Activated CD8-positive, alpha-beta memory T cell treated with anti-CD3 and anti-CD28 coated beads for 24 hours (primary cell): ENCODE results near the gene GCG.

ENCODE experiments used
- DNase-seq: peaks from one replicate; pipeline ENCODE4 v3.0.0-alpha.2; 2020

GCG gene

DNA sequence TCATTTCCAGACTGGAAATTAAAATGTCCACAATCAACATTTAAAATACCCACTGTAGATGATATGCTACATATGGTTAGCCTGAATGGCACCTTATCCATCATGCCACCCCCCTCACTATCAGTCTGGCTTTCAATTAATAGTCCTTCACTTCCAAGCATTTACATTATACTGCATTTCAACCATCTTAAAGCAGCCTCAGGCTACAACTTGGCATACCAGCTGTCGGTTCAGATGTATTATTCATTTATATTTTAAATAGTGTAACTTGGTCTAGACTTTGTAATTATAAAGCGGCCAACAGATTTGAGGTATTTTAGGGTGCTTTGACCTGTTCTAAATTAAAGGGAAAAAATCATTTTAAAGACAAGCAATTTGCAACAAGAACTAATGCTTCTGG is 2.6 kb downstream of the GCG start:
- no peak for DNase-seq

DNA sequence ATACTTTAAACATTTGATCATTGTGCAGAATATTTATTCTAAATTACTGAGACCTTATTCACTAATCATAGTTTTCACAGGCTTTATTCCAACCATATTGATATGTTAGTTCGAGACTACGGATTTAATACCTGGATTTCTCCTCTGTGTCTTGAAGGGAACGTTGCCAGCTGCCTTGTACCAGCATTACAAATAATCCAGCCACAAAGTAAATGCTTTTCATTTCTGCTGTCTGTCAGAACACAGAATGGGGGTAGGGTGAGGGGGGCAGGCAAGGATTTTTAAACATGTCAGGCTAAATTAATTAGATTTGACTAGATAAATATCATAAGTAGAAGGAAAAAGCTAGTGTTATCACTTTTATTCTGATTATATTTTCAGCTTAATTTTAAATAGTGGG is 3.1 kb downstream of the GCG start:
- DNase-seq: no peak

DNA sequence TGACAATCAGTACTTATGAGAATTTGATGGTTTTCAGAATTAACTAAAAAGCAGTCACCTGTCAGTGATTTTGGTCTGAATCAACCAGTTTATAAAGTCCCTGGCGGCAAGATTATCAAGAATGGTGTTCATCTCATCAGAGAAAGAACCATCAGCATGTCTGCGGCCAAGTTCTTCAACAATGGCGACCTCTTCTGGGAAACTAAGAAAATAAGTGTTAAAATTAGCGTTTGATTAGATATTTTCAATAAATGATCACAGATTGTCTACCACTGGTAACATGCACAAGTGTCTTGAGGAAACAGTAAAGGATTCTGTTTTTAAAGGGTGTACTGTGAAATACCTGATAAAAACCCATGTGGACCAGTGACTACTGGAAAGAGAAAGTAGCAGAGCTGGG is 8.1 kb downstream of the GCG start:
- DNase-seq: no peak

DNA sequence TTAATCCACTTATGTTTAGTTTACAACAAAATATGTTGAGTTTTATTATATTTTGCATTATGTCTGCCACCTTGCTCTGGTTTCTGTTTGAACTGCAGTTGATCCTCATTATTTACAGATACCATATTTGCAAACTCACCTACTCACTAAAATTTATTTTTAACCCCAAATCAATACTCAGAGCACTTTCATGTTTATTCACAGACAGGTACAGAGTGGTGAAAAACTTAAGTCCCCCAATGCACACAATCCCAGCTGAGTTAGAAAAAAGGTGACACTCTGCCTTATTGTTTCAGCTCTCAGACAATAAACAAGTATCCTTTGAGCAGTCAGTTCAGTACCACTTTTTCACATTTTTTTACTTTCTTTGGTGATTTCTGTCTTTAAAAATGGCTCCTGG is 13.7 kb downstream of the GCG start:
- DNase-seq: no peak

DNA sequence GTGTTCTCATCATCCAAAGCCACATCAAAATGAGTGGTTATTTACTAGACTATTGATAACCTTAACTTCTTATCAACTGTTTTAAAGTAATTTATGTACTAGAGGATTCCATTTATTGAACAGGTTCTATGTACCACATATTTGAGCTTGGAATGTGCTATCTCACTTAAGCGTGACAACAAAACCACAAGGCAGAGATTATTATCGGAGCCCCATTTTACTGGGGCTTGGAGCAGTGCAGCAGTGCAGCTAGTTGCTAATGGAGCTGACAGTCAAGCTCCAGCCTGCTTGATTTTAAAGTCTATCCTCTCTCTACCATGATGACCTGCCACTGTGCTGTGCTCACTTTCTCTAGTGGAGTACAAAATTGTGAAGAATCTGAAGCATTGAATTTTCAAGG is 24.6 kb downstream of the GCG start:
- DNase-seq: no peak

DNA sequence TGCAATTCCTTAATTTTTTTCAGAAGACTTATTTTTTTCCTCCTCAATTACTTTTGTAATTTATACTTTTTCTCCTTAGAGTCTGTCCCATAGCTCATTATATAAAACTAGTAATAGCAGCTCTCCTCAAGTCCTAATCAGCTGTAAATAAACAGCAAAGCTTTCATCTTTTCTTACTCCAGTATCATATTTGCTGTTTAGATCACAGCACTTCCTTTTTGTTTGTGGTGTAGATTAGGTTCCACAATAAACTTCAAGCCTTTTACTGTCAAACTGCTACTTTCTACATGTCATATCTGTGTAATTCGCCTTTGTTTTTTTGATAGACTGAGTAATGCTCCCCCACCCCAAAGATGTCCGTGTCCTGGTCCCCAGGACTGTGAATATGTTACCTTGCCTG is 25.5 kb downstream of the GCG start:
- DNase-seq: no peak

DNA sequence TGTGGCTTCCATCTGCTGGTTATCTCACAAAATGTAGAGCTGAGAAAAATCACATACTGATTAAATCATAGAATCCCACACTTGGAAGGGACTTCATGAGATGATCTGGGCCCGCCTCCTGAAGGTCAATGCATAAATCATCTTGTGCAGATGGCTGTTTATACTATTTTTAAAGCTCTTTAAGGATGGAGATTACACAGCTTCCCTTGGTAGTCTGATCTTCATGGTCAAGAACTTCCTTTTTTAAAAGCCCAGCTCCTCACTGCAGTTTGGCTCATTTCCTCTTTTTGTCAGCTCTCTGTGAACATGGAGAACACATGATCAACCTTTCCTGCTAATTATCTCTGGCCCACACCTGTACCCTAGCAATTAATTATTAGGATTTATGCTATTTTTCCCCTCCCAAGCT is 25.9 kb downstream of the GCG start:
- DNase-seq: no peak

DNA sequence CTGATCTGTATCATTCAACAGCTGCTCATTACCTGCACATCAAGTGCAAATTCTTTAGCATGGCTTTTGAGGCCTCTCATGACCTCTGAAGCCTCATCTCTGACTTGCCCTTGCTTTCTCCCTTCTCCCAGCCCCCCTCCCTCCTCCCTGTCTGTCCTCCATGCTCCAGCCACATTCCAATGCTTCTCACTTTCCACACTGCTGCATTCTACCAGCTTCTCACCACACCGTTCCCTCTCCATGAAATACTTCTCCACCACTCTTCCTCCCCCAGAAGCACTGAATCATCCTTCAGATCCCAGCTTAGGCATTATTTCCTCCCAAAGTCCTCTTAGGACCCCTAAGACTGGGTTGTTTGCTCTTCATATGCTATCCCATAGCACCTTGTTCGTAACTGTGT is 26.9 kb downstream of the GCG start:
- DNase-seq: no peak

DNA sequence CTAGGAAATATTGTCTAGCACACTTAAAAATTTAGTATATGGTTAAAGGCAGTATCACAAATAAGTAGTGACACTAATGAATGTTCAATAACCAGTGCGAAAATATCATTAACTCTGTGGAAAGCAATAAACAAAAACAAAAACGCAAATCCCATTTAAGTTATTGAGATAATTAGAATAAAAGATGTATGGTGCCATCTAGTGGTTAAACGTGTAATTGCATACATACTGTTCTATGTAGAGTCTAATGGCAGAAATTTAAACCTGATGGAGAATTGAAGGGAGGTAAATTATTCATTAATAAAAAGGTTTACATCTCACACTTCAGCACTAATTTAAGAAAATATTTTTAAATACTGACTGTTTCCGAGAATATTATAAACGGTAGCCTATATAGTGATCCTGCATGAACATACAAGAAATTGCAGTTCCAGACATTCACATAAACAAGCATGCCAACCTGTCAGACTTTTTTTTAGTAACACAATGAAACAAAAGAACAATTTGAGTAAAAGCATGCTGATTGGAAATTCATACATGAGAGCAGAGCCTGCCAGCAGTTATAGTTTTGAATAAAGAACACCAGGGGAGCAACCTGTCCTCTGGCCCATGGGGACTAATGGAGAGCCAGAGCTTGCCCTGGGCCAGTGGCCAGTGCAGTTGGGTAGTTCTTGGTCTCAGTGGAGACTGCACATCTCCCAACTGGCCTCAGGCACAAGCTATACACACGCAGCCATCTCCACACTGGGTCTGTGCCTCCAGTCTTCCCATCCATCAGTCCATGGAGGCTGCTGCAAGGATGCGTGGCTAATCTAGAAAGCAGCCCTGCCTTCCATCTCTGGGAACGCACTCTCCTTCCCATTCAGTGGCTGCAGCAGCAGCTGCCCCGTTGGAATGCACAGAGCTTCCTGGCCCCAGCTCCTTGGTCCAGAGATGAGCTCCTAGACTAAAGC is 28.0 kb downstream of the GCG start:
- DNase-seq: no peak

DNA sequence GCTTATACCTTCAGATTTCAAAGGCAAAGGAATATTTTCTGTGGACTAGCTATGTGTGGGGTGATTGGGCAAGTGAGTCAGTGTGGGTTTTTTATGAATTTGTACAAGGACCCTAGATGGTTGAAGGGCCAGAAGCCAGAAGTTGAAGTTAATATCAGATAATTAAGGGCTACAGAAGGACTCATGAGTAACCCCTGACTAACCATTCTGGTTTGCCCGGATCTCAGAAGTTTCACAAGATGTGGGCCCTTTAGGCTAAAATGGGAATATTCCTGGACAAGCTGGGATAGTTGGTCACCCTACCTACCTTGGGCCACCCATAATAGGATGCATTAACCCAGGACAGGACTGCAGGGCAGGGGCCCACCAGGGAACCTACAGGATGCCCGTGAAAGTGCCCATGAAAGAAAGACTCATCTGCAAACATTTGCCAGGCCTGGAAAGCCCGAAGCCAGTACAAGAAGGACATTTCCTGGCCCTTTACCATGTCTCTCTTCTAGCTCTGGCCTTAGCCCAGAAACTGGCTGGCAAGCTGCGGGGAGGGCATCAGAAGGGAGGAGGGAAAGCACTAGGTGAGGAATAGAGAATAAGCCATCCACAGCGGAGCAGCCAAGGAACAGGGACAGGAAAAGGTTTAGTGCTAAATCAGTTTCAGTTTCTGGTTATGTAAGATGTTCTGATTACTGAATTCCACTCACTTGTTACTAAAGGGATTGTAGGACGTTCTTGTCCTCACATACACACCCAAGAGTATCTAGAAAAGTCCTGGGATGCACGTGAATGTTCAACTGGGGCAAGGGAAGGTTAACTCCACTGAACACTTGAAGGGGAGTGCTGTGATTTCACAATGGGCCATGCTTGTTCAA is 33.6 kb downstream of the GCG start:
- no peak for DNase-seq

DNA sequence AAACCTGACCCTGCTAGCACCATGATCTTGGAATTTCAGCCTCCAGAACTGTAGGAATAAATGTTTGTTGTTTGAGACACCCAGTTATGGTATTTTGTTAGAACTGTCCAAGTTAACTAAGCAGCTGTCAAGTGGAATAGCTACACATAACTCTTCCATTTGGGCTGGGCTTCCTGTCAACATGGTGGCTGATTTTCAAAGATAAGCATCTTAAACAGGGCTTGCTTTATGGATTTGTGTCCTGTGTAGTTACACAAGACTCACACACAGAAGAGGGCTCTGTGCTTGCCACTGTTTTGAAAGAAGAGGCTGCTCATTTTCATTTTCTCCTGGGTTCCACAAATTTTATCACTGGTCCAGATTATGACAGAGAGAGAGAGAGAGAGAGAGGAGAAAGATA is 35.7 kb downstream of the GCG start:
- no peak for DNase-seq

DNA sequence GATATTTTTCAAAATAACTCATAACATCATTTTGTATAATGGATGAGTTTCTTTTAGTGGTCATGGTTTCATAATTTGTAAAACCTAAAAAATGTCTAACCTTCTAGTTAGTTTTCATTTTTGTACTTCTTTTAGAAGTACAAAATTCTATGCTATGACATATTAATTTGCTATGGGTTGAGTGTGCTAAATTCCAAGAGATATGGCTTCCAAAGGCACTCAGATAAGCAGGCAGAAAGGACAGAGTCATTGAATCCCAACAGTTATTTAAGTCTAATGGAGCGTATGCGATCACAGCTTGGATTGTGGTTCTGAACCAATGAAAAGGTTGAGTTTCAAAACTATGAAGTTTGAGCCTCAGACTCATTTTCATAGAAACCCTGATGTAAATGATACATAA is 37.0 kb downstream of the GCG start:
- DNase-seq: no peak

DNA sequence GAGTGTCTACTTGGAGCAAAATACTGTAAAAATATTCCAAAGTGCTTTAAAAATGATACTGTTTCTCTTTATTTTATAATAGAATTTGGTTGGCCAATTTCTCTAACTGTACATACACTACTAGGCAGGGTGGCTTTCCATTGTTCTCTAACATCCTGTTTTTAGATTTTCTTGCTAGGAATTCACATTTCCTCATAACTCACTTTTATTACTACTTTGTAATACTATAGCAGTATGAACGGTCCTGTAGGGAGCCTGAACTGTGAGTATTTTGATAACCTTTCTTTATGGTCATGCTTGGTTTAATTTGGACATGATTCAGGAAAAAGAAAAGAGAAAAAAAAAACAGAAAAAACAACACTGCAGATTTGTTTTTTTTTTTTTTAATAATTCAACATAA is 37.8 kb downstream of the GCG start:
- no peak for DNase-seq

DNA sequence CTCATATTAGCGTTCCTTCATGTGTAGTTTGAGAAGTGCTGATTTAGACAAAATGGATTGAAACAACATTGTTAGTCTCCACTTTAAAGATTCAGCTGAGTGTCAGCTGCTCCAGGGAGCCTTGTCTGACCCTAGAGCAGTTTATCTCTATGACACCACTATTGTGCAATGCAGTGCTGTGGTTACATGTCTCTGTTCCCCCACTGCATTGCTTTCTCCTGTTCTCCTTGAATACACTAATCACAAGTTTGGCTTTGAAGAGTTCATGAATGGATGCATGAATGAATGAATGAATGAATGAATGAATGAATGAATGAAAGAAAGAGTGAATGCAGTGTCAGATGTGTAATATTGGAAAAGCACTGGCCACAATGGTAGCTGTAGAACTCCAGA is 38.3 kb downstream of the GCG start:
- no peak for DNase-seq

DNA sequence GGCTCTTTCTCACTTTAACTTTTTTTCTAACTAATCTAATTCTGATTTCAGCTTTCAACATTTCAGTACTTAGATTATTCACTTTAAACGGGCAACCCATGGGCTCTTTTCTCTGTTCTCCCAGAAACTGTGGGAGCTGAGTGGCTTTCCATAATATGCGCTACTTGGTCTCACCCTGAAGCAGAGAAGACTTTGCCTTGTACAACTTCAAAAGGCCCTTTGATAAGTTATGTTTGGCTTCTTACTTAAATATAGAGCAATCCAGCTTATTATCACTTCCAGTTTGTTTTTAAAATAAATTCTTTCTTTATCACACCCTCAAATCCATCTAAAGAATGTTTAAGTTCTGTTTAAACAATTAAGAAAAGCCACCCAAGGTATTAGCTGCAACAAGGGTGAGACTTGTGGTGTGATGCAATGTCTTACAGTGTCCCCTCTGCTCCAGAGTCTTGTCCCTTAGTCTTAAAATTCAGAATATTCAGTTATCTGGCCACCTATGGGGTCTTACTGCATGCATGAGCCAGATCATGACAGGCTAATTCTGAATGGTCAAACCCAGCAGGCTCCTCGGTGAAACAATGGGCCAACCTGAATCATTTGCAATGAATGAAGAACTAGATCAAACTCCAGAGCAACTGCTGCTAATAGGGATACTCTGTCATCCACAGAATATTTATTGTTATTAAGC is 38.8 kb downstream of the GCG start:
- no peak for DNase-seq

DNA sequence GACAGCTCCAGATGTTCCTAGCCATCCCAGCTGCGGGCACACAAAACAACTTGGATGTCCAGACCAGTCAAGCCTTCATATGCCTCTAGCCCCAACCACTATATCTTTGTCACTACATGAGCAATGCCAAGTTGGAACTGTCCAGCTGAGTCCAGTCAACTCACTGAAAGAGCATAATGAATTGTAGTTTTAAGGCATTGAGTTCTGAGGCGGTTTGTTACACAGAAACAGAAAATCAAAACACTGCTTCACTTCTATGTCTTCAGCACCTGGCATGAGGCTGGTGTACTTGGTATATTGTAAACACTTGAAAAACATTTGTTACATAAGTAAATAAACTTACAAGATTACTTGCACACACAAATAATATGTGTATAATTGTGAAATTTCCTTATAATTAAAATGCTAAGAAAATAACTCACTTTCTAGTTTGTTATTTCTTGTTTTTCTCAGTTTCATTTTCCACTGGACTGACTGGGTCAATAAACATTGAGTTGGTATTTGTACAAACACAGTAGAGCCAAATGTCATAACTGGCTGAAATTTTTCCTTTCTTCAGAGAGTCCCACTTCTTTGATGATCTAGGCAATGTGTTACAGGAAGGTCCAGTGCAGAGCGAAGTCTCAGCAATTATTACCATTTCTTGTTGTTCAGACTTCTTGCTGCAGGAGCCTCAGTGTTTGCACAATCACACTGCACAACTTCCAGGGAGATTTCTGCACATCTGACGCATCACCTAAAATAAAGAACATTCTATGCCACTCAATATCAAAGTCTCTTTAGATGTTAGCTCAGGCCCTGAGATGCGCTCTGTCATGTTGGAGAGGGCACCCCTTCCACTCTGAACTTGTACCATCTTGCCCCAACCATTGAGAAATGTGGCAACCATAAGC is 39.8 kb downstream of the GCG start:
- DNase-seq: no peak

DNA sequence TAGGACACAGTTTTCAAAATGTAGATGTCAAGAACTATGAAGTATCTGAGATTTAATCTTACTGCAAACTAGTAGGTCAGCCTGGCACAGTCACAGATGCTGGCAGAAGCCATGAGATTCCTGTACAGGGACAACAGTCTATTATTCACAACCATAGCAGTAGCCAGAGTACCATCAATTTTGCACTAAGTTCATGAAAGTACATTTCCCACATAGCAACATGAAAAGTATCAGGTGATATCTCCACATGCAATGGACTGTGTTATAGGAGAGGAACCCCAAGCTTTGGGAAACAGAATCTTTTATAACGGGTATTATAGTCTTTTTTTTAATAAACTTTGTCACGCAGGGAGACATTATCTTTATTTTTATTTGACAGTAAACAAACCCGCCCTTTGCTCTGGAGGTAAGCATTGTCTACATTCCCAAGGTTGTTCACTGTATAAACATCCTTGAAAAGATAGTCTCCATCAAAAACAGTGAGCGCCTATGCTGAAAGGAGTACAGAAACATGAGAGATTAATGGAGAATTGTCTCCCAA is 44.6 kb downstream of the GCG start:
- no peak for DNase-seq

DNA sequence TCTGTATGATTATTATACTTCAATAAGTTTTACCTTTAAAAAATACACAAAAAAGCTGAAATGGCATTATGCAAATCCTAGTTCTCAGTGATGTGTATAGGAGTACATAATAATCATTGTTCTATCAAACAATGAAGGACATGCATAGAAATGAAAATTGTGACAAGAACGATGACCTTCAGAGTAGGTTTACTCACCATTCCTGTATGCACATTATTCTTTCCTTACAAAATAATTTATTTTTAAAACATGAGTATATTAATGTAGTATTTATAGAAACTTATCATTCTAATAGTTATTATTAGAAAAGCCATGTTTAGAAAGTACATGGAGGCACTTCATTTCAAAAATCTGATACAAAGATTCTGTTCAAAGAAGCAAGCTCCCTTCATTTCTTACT is 45.3 kb downstream of the GCG start:
- no peak for DNase-seq

DNA sequence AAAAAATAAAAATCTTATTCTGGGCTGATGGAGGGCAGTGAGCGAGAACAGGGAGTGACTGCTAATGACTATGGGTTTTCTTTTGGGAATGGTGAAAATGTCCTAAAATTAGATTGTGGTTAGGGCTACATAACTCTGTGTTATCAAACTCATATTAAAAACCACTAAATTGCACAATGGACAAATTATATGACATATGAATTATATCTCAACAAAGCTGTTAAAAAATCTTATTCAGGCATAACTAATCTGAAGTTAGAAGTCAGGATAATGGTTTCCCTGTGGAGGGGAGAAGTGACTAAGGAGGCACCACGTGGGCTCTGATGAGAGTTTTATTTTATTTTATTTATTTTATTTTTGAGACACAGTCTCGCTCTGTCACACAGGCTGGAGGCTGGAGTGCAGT is 45.9 kb downstream of the GCG start:
- DNase-seq: no peak

DNA sequence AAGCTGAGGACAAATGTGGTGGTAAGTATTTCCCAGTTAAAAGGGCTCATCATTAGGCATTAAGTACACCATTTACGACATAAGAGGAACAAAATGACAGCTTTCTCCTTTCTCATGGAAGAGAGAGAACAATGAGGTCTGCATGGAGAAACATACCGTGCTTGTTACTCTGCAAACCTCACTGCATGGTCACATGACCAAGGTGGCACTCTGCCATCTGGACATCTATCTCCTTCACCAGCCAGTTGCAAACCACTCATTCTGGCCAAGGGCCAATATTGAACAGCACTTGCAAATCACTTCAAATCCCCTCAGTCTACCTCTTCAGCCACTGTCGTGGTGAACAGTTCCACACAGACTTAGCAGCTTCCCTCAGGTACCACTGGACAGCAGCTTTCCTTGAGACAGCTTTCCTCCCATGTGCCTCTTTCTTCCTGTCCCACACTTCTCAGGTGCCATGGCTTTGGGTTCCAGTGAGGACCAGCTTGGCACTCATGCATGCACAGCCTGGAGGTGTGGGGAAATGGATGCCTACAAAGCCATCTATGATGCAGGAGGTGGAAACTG is 48.5 kb downstream of the GCG start:
- no peak for DNase-seq

DNA sequence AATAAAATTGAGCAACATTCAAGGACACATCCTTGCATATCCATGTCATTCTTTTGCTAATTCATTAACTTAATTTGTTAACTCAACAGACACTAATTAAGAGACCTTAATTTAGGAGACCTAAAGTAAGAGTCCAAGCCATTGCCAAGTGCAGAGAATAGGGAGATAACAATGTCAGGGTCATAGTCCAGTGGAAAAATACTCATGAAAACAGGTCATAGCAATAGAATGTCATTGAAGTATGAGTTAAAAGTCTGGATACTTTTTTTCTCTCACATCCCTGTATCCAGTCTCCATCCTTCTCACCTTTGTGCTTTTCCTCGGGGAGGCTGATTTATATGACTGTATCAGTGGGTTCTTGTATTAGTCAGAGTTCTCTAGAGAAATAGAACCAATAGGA is 51.5 kb downstream of the GCG start:
- no peak for DNase-seq

DNA sequence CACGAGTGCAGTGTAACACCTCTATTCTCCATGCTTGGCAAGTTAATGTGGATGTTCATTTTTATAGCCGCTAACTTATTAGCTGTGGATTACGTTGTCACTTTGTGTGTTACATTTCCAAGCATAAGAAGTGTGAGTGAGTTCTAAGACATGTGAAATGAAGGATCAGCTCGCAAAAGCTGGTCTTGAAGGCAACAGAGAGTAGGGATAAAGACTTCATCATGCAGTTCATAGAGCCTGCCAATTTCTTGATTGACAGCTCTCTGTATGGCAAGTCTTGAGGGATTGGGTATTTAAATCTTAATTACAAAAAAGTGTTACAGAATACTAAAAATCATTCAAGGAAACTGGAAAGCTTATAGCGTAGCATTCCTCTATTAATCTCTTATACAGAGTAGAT is 52.2 kb downstream of the GCG start:
- no peak for DNase-seq
